Caki2 (cell line): ENCODE data around the gene NPPC. TPM values are rescaled to one million over a fixed set of nuclear protein-coding genes. Genes with fewer than 3 reads are reported as not detected.
A peak's percentile ranks its signal among the peaks of the same experiment; 100 is the strongest.
"Not testable (repeated sequence)": the region's sequence is repeated elsewhere in the genome, so short reads cannot be mapped to it uniquely, and the experiment has no call there.

Source experiments
- DNase-seq: peaks from one replicate; pipeline ENCODE4 v3.0.0-alpha.2; 2015; ENCODE audit warnings: low read depth
- in situ Hi-C: cut with HindIII; loops from 2 replicates; pipeline ENCODE4 v1.10.0; 2016; ENCODE audit warnings: low sequenced_read_pairs, low pct_unique_long_range_greater_than_20kb, mixed read lengths
- total RNA-seq: library from RNA; depleted of rRNA; stranded (reverse); fragments of >200 nt; shearing (Covaris generic); gene quantifications from 2 replicates; pipeline ENCODE4 v1.2.3, GENCODE V29; 2014; ENCODE audit warnings: low replicate concordance

NPPC gene
- total RNA-seq, 1 experiment from 2014 or later = not detected

DNA sequence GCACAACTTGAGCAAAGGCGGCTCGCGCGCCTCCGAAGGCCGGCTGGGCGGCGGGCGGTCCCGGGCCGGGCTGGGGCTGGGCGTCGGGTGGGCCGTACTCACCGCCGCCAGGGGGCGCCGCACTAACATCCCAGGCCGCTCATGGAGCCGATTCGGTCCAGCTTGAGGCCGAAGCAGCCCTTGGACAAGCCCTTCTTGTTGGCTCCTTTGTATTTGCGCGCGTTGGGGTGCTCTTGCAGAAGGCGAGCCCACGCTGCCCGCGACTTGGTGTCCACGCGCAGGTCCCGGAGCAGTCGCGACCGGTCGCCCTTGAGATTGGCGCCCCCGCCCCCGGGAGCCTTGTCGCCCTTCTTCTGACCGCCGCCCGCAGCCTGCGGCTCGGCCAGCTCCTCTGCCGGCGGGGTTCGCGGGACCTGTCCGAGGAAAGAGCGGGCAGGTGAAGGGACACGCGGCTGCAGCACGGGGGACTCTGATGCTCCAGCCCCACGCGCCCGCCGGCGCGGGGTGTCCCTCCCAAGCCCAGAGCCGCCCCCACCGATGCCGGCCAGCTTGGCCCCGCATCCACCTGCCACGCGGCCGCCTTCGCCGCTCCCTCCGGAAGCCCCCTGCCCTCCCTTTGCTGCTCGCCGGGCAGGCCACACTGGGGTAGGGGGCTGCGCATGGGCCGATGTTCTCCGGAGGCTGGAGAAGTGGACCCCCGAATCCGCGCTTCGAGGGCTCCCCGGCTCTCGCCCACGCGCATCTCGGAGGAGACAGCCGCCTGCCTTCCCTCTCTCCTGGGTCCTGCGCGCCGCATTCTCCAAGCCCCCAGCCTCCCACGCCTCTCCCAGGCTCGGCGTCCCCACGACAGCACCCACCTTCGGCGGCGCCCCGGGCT, 655 bp downstream of the NPPC start:
- DNase-seq = peak; percentile 64
- in situ Hi-C loops = no loop called here

DNA sequence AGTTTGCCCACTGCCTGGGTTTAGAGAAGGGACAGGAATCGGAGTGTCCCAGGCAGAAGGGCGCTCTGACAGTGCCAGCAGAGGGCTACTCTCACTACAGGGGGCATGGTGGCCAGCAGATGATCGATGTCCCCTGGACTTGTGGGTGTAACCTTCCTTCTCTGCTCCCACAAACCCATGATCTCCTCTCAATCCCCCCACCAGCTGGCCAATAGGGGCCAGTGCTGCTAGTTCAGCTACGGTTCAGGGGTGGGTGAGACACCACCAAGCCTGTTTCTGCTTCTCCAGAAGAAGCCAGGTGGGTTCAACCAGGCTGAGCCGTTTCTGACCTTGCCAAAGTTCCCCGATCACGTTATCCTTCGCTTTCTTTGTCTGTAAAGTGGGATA, 1.3 kb downstream of the NPPC start:
- in situ Hi-C loops = no loop called here
- DNase-seq = no peak

DNA sequence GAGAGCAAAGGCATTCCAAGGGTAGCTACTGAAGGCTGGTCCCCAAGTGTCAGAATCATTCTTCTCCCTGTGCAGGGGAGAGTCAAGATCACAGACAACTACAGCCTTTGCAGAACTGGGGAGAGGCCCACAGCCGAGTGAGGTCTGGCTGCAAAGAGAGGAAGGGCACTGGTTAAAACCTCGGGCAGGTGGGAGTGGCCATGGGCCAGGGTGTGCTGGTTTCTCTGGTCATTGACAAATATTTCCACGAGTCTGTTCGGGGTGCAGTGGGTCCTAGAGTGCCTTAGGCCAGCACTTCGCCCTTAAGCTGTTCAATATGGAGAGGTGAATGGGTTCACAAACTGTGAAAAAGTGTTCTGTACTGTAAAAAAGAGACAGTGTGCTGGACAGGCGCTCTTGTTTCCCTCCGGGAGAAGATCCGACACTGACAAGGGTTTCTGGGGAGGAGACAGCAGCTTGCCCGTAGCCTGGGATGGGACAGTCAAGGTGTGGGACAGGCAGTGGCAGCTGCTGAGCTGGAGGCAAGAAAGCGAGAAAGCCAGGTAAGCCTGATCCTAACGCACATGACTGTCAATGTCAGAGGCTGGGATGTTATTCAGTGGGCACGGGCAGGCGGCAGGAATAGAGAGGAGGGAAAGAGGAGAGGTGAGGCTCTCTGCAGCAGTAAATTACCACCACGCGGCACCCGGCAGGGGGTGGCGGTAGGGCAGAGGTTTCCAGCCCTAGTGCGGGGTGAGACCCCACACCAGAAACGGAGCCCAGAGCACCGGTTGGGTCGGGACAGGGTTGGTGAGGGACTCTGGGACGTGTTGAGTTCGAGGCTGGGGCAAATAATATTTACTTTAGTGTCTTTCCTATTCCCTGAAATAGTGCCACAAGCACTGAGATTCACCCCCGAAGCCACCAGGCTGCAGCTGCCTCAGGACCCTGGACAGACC, 2.0 kb downstream of the NPPC start:
- no peak for DNase-seq
- in situ Hi-C loops = no loop called here

DNA sequence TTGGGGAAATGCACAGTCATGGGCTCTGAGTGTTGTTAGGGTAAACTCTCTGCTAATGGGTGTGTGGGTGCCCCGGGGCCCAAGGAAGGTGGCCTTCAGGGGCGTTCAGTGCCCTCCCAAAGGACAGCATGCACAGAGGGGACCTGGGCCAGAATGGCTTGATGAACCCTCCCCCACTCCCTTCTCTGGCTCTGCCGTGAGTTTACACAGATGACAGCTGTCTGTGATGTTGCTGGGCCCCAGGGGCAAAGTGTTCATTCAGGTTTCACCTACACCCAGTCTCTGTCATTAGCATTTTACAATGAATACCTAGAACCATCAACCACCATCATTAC, 3.2 kb downstream of the NPPC start:
- in situ Hi-C loops = no loop called here
- DNase-seq = no peak

DNA sequence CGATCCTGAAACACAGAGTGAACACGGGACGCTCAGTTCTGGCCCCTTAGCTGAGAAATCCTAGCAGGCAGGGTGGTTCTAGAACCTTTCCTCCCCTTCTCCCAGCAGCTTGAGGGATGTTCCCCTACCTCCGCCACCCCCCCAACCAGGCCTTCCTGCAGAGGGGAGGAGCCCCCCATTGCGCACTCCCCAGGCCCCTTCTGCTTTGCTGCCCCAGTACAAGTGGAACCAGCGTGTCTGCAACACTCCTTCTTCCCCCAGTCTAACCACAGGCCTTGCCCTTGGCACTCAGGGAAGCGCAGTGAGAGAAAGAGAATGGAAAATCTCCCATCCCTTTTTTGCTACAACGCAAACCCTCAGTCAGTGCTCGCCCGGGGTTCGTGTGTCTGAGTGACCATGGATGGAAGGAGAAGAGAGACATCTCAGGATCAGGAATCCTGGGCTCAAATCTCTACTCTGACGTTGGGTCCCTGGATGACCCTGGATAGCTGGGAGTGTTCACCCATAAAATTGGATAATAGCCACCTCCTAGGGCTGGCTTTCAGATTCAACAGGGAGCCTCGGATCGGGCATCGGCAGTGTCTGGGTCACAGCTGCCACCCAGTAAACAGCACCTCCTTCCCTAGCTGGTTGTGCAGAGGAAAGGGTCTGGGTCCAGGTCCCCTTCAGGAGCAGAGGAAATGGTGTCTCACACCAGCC, 3.7 kb downstream of the NPPC start:
- in situ Hi-C loops = no loop called here
- no peak for DNase-seq

DNA sequence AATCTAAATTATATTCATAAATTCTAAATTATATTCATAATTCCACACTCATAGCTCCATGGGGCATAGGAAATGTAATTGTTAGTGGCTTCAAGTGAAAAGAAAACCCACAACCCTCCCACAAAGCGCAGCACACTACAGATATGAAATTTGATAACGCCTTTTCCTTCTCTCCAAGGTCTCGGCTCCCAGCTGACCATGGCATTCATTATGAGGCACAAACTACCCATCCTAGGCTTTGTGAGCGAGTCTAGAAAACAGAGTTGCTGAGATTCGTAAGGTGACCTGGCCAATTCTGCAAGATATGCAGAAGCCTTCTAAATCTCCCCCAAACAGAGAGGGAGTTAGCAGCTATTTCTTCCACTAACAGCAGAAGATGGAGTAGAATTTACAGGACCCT, 5.4 kb downstream of the NPPC start:
- in situ Hi-C loops = no loop called here
- DNase-seq = no peak

DNA sequence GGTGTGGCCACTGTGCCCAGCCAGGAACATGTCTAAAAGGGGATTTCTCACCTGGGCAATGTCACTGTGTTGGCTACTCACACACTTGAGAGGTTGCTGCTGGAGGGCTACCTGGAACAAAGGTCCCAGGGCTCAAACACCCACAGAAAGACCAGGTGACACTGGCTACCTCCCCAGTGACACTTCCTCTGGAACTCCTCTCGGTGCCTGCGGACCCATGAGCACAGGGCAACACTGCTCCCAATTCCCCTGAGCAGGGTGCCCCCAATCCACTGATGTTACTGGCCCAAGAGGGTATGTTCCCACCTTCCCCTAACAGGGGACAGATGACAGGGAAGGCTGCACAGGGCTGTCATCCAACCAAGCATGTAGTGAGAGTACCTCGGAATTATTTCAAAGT, 5.8 kb downstream of the NPPC start:
- DNase-seq = no peak
- in situ Hi-C loops = no loop called here

DNA sequence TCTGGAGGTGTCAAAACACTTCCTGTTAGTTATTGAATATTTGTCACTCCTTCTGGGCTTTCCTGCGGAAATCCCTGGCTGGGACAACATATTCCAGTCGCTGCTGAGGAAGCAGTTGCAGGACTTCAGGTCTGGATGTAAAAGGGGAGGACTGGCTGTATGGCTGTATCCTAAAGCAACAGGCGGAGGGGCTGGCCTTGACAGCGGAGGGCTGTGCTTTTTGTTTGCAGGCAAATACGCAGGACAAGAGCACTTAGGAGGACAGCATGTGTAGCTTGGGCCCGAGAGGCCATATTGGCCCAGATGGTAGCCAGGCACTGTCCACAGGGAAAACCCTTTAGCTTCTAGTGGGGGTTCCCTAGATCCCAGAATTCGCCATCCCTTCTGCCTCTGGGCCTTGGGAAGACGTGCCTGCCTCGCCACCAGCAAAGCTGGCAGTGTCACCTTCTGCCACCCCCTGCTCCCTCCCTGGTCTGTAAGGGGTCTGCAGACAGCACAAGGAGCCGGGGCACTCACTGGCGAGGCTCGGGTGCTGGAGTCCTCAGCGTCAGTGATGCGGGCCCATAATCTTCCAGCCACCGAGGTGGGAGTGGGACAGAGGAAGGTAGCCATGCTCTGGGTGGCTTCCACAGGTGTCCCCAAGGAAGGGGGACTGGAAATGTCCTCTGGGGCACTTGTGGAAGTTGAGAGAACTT, 6.7 kb downstream of the NPPC start:
- DNase-seq = no peak
- in situ Hi-C loops = no loop called here

DNA sequence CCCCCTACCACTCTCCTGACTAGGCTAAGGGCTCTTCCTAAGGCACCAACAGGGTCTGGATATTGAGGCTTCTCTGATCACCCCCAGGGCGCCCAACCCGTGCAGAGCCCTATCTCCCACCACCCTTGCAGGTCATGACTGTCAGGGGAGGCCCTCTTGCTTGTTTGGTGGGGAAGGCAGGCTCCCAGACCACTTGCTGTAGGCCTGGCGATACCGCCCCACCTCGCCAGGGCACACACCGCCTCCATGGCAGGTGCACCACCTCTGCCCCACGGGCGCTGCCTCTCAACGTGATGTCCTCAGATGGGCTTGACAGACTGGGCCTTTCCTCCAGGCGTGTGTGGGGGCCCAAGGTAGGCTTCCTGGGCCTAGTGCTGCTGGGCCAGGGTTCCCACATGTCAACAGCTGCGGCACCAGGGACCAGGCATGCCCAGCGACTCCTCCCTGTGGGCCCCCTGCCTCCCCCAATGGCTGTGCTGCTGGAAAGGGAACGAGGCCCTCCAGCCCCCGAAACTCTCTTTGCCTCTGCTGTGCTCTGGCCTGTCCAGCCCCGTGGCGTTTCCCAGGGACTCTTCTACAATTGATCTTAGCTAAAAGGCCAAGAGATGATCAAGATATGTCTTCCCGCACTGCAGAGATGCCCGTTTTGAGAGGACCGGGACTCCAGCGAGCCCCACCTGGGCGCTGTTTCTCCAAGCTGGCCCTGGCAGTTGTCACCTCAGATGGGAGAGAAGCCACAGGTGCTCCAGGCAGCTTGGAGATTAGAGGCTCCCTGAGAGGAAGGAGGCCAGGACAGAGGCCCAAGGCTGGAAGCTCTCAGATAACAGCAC, 7.5 kb downstream of the NPPC start:
- in situ Hi-C loops = no loop called here
- no peak for DNase-seq

DNA sequence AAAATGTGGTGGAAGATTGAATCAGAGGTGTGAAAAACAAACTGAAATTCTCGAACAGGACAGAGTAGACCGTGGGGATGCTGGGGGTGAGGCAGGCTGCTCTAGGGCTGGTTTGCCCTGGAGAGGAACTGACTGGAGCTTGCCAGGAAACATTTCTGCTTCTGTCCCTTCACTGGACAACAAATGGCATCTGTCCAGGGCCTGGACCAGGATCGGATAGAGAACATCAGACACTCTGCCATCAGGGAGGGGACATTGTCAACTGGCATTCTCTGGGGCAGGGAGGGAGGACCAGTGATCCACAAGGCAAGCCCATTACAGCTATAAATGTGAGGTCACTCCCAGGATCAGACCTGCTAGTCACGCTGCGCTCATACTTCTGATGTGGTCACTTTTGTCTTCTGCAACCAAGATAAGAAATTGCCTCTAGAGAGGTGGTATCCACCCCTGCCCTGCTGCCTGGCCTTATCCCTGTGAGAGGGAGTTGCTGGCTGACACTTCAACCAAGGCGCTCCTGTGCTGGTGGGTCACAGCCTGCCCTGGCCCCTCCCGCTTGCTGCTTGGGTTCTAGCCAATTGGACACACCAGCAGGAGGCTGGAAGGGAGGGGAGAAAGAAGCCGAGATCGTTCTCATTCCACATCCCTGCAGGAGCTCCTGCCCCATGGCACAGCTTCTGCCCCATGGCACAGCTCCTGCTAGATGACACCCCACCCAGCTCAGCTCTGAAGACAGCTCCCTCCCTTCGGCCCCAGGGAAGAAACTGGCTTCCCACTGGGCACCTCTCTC, 8.7 kb downstream of the NPPC start:
- in situ Hi-C loops = no loop called here
- DNase-seq = no peak

DNA sequence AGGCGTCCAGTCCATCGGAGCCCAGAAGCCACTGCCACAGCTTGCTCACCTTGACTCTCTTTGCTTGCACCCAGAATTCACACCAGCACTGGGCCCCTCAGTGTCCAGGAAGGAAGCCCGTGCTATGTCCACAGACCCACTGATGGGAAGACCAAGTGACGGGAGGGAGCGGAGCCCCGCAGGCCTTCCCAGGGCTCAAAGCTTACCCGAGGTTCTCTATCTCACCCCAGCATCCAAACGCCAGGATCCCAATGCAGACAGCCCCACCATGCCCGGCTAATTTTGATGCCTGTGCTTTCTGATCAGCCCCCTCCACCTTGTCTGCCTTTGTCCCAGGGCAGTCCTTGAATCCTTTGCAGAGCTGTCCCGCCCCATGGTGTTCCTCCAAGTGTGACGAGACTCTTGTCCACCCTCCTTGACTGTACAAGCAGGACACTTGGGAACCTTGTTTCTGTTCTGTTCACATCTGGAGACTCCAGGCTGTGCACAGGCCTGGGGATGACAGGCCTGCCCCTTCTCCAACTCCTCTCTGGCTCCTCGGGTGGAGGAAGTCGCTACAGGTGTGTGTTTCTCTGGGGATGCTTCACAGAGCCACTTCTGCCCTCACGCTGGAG, 12.0 kb downstream of the NPPC start:
- in situ Hi-C loops = no loop called here
- DNase-seq = no peak

DNA sequence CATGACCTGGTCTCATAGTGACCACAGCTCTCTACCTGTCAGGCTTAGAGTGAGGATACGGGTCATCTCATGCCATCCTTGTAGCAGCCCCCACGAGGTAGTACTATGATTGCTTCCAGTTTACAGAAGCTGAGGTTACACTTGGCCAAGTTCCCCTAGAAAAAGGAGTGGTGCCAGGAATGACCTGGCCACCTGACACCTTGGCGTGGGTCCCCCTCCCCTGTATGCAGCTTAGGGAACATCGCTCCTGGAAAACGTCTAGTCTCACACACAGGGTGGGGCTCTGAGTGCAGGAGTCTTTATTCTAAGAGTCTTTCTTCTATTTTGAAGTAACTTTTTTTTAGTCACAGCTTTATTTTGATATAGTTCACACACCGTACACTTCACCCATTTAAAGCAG, 14.8 kb downstream of the NPPC start:
- DNase-seq = no peak
- in situ Hi-C loops = no loop called here

DNA sequence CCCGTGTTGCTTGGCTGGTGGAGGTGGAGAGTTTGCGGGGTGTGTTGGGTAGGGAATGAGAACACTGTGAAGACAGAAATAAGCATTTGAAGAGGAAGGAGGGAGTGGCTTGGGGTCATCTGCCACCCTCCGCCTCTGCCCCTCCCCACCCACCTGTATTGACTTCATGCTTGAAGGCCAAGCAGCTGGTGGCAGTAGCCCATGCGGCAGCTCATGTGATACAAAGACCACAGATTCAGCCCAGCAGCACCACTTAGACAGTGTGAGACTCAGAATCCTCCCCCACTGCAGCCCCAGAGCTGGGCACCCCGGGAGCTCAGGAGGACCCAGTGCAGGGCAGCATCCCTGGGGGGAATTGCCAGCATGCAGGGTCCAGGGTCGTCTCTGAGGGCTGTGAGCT, 15.4 kb downstream of the NPPC start:
- no peak for DNase-seq
- in situ Hi-C loops = no loop called here

DNA sequence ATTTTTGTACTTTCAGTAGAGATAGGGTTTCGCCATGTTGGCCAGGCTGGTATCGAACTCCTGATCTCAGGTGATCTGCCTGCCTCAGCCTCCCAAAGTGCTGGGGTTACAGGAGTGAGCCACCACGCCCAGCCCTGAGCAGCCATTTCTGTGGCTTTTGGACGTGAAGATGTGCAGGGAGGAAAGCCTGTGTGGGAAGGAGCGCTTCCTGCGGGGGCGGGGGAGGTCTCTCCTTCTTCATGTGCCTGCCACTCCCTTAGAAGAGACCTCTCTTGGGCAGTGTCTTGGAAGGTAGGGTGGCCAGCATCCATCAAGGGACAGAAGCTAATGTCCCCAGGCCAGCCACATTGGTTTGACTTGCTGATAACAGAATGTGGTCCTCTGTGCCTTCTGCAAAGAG, 16.0 kb downstream of the NPPC start:
- in situ Hi-C loops, DNase-seq: not testable (repeated sequence)

DNA sequence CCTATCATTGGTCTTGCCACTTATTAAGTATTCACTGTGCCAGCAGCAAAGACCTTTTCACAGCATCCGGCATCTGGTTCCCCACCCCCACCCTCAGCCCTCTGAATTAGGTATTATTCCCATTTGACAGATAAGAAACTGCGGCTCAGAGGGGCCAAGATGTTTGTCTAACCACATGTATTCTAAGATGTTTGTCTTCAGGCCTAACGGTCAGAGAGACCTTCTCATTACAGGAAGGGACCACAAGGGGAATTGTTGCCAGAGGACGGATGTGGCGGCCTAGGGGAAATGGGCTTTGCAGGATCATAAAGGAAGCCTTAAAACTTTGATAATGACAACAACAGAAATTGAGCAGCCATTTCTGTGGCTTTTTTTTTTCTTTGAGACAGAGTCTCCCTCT, 16.6 kb downstream of the NPPC start:
- in situ Hi-C loops = no loop called here
- no peak for DNase-seq

DNA sequence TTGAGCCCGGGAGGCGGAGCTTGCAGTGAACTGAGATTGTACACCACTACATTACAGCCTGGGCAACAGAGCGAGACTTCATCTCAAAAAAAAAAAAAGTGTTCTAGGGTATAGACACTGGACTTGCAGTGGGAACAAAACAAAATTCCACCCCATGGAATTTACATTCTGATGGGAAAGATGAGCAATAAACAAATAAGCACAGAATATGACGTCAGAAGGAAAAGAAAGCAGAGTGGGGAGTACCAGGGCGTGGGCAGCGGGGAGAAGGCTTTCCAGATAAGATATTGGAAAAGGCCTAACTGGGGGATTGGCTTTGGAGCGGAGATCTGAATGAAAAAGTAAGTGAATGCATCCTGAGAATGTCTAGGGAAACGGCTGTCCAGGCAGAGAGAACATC, 17.6 kb downstream of the NPPC start:
- in situ Hi-C loops = no loop called here

DNA sequence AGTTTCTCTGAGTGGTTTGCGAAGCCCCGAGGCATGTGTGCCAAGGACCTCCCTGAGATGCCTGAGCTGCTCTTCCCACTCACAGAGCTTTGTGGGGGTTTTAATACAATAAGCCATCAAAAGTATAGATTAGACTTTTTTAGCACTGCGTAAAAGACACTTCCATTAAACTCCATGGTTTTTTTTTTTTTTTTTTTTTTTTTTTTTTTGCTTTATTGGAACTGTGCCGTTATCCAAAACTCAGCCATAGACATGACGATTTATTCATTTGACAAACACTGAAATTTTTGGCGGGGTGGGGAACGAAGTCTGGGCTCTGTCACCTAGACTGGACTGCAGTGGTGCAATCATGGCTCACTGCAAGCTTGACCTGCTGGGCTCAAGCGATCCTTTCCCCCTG, 18.4 kb downstream of the NPPC start:
- DNase-seq = no peak
- in situ Hi-C loops = no loop called here

More for the DNA sequence above, 17.6 kb downstream of the NPPC start:
- DNase-seq = no peak
